HG03565 (cell line): ENCODE data around the gene DMWD.
"Not testable (repeated sequence)": the region's sequence is repeated elsewhere in the genome, so short reads cannot be mapped to it uniquely, and the experiment has no call there.

Experiments
- ATAC-seq: cut with Tn5 transposase; IDR thresholded peaks from one replicate; pipeline ENCODE4 v1.9.1; 2021; ENCODE audit warnings: mild to moderate bottlenecking, moderate library complexity; ENCODE audit not compliant: unreplicated experiment

Gene DMWD

GRCh38 chr19:45753548-45753947 is 39.1 kb downstream of the DMWD start:
- ATAC-seq = no peak

- no peak for ATAC-seq
Measured at GRCh38 chr19:45752639-45753038, 40.0 kb downstream of the DMWD start.

GRCh38 chr19:45751483-45751882 is 41.2 kb downstream of the DMWD start:
- ATAC-seq = not testable (repeated sequence)

- no peak for ATAC-seq
Measured at GRCh38 chr19:45747513-45747912, 45.1 kb downstream of the DMWD start.

GRCh38 chr19:45746866-45747265 is 45.8 kb downstream of the DMWD start:
- no peak for ATAC-seq

GRCh38 chr19:45745606-45746005 is 47.0 kb downstream of the DMWD start:
- no peak for ATAC-seq

- ATAC-seq = no peak
Measured at GRCh38 chr19:45742969-45743368, 49.7 kb downstream of the DMWD start.

GRCh38 chr19:45739498-45740439 is 52.9 kb downstream of the DMWD start:
- ATAC-seq = no peak

- ATAC-seq = no peak
Measured at GRCh38 chr19:45733160-45733810, 59.4 kb downstream of the DMWD start, which contains the start of gene MEIOSIN. MEIOSIN (plus strand) TSS chr19:45733439; CDS start chr19:45735377, 1,938 bp downstream.
